Panc1 (cell line): ENCODE data around the gene CDK4. TPM values are rescaled to one million over a fixed set of nuclear protein-coding genes. Genes with fewer than 3 reads are reported as not detected.

Source experiments
- ATAC-seq: fragments of 200-7000 bp; cut with Tn5 transposase; 2 replicates; pipeline ENCODE4 v1.9.1; 2020; ENCODE audit warnings: mild to moderate bottlenecking, moderate library complexity
- BruUV-seq: library from RNA; stranded (reverse); fragments of 400-500 nt; replicated peaks from 2 replicates; lab custom pipeline; 2021; lab: Mats Ljungman, UMichigan
- CTCF ChIA-PET: fragments of 300-600 bp; sonication (Branson Sonifier 250); formaldehyde crosslinking; loops from one replicate; lab custom pipeline; 2022; ENCODE audit warnings: antibody characterized with exemption; lab: Charles Lee
- POLR2A ChIA-PET: fragments of 300-600 bp; sonication (Branson Sonifier 250); formaldehyde crosslinking; loops from one replicate; lab custom pipeline; 2022; ENCODE audit warnings: antibody characterized with exemption; lab: Charles Lee
- DNase-seq: peaks from one replicate; pipeline ENCODE4 v3.0.0-alpha.2; 2010; ENCODE audit warnings: low read depth, low spot score
- H3K27ac ChIP-seq: 2 replicates; pipeline ENCODE4 v1.5.1; 2011; ENCODE audit warnings: mild to moderate bottlenecking, low read length, inconsistent platforms
- H3K27me3 ChIP-seq: fragments of 200-500 bp; sonication (Bioruptor generic); 2 replicates; pipeline ENCODE4 v1.6.0; 2014; ENCODE audit warnings: low read length, inconsistent platforms; ENCODE audit not compliant: control insufficient read depth, insufficient read depth
- H3K36me3 ChIP-seq: fragments of 200-500 bp; sonication (Bioruptor generic); 2 replicates; pipeline ENCODE4 v1.5.1; 2014; ENCODE audit warnings: inconsistent platforms, mild to moderate bottlenecking, low read length, moderate library complexity; ENCODE audit not compliant: control insufficient read depth, insufficient read depth
- H3K4me1 ChIP-seq: 2 replicates; pipeline ENCODE4 v1.5.1; 2011; ENCODE audit warnings: inconsistent platforms, mild to moderate bottlenecking, low read length, moderate library complexity; ENCODE audit not compliant: control insufficient read depth, insufficient read depth
- H3K4me3 ChIP-seq, 2 experiments: 2 replicates each; pipeline ENCODE4 v1.5.1; 2011 to 2012; ENCODE audit warnings: low read depth in 2 of 2, low read length in 2 of 2, mild to moderate bottlenecking in 2 of 2, inconsistent platforms in 1 of 2, moderate library complexity in 1 of 2
- H3K9me3 ChIP-seq: fragments of 200-500 bp; sonication (Bioruptor generic); 2 replicates; pipeline ENCODE4 v1.5.1; 2014; ENCODE audit warnings: low read depth, mild to moderate bottlenecking, inconsistent platforms, low read length, moderate library complexity; ENCODE audit not compliant: control insufficient read depth, insufficient read depth
- POLR2AphosphoS5 ChIP-seq: IDR thresholded peaks from 2 replicates; pipeline ENCODE4 v1.6.1; 2012; ENCODE audit warnings: mild to moderate bottlenecking, low read depth, low read length, moderate library complexity
- SIN3A ChIP-seq: IDR thresholded peaks from 2 replicates; pipeline ENCODE4 v1.6.1; 2012; ENCODE audit warnings: low read depth, mild to moderate bottlenecking, low read length, moderate library complexity, borderline replicate concordance; ENCODE audit not compliant: insufficient read depth
- TCF7L2 ChIP-seq: IDR thresholded peaks from 2 replicates; pipeline ENCODE4 v1.6.1; 2011; ENCODE audit warnings: mild to moderate bottlenecking, low read depth, low read length, inconsistent platforms
- in situ Hi-C: cut with HindIII; loops from 2 replicates; pipeline ENCODE4 v1.10.0; 2016; ENCODE audit warnings: low sequenced_read_pairs, low pct_unique_long_range_greater_than_20kb
- intact Hi-C: fragments of 100-400 bp; cut with micrococcal nuclease; formaldehyde crosslinking; loops from one replicate; pipeline ENCODE4 v1.10.0; 2022; ENCODE audit not compliant: unreplicated experiment
- total RNA-seq: library from RNA; stranded (reverse); gene quantifications from one replicate; pipeline ENCODE4 v1.2.1, GENCODE V29; 2021; ENCODE audit not compliant: unreplicated experiment
- TF ChIP-seq, protein P1 (sequence below): fragments of 450-650 bp; IDR thresholded peaks from 2 replicates; pipeline ENCODE4 v1.5.1; 2017; ENCODE audit warnings: mild to moderate bottlenecking
- TF ChIP-seq, protein P2 (sequence below), 2 experiments: IDR thresholded peaks; 2 replicates each; pipeline ENCODE4 v1.6.1; 2011 to 2012; ENCODE audit warnings: low read depth in 2 of 2, control low read depth in 1 of 2, low read length in 1 of 2, mild to moderate bottlenecking in 1 of 2, moderate library complexity in 1 of 2; ENCODE audit not compliant: insufficient read depth in 1 of 2

Gene CDK4
- total RNA-seq, 1 experiment from 2014 or later, result 201 TPM

DNA sequence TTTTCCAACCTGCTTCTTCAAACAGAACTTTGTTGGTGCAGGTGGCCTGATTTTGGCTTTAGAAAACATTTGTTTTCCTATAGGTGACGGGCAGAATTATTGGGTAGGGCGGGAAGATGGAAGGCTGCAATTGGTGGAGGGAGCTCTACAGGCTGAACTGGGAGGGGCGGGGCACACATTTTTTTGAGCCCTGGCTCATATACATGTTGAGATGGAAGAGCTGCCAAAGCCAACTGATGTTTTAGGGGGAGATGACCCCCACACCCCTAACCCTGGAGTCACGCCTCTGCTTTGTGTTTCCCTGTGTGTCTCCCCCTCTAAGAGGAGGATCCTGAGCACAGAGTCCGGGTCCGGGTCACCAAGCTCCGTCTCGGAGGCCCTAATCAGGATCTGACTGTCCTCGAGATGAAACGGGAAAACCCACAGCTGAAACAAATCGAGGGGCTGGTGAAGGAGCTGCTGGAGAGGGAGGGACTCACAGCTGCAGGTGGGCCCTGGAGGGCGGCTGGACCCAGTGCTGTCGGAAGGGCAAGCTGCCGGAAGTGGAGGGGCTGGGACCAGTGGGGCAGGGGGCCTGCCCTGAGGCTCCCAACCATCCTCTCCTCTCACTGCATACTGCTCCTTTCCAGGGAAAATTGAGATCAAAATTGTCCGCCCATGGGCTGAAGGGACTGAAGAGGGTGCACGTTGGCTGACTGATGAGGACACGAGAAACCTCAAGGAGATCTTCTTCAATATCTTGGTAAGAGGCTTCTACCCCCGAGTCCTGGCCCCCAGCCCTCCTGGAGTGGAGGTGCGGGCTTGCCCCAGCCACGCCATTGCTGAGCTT is 32.1 kb downstream of the CDK4 start:
- intact Hi-C loops, result no loop called here
- no peak for DNase-seq
- BruUV-seq, result no TSS peak
- ChIA-PET CTCF (interaction anchor here (0.7 kb wide), 1 partner anchor 8 kb away, joined by 3 read pairs; no protein-coding TSS in a partner anchor), POLR2A (no interaction called here)
- H3K36me3 ChIP-seq, result no peaks in the 10 kb centered on the region; the same call in 1 of the 2 replicates
- H3K27ac ChIP-seq, result no peak overlapping the region
- H3K27me3 ChIP-seq, result no peaks in the 10 kb centered on the region
- H3K4me1 ChIP-seq, result no peaks in the 10 kb centered on the region
- no peak for ATAC-seq
- TF ChIP-seq TCF7L2, result no peak
- TF ChIP-seq, protein P1, sequence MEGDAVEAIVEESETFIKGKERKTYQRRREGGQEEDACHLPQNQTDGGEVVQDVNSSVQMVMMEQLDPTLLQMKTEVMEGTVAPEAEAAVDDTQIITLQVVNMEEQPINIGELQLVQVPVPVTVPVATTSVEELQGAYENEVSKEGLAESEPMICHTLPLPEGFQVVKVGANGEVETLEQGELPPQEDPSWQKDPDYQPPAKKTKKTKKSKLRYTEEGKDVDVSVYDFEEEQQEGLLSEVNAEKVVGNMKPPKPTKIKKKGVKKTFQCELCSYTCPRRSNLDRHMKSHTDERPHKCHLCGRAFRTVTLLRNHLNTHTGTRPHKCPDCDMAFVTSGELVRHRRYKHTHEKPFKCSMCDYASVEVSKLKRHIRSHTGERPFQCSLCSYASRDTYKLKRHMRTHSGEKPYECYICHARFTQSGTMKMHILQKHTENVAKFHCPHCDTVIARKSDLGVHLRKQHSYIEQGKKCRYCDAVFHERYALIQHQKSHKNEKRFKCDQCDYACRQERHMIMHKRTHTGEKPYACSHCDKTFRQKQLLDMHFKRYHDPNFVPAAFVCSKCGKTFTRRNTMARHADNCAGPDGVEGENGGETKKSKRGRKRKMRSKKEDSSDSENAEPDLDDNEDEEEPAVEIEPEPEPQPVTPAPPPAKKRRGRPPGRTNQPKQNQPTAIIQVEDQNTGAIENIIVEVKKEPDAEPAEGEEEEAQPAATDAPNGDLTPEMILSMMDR, result no peak
- TF ChIP-seq SIN3A, result no peak
- TF ChIP-seq POLR2AphosphoS5, result no peak
- TF ChIP-seq, protein P2, sequence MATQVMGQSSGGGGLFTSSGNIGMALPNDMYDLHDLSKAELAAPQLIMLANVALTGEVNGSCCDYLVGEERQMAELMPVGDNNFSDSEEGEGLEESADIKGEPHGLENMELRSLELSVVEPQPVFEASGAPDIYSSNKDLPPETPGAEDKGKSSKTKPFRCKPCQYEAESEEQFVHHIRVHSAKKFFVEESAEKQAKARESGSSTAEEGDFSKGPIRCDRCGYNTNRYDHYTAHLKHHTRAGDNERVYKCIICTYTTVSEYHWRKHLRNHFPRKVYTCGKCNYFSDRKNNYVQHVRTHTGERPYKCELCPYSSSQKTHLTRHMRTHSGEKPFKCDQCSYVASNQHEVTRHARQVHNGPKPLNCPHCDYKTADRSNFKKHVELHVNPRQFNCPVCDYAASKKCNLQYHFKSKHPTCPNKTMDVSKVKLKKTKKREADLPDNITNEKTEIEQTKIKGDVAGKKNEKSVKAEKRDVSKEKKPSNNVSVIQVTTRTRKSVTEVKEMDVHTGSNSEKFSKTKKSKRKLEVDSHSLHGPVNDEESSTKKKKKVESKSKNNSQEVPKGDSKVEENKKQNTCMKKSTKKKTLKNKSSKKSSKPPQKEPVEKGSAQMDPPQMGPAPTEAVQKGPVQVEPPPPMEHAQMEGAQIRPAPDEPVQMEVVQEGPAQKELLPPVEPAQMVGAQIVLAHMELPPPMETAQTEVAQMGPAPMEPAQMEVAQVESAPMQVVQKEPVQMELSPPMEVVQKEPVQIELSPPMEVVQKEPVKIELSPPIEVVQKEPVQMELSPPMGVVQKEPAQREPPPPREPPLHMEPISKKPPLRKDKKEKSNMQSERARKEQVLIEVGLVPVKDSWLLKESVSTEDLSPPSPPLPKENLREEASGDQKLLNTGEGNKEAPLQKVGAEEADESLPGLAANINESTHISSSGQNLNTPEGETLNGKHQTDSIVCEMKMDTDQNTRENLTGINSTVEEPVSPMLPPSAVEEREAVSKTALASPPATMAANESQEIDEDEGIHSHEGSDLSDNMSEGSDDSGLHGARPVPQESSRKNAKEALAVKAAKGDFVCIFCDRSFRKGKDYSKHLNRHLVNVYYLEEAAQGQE (IDR thresholded peaks at IDR 0.05; ENCODE audit: insufficient read depth in 1 of 2, low read depth in 2 of 2, low read length in 1 of 2), result no peak
- no peaks in the 10 kb centered on the region for H3K9me3 ChIP-seq
- H3K4me3 ChIP-seq, result no peak overlapping the region
- in situ Hi-C loops, result no loop called here

DNA sequence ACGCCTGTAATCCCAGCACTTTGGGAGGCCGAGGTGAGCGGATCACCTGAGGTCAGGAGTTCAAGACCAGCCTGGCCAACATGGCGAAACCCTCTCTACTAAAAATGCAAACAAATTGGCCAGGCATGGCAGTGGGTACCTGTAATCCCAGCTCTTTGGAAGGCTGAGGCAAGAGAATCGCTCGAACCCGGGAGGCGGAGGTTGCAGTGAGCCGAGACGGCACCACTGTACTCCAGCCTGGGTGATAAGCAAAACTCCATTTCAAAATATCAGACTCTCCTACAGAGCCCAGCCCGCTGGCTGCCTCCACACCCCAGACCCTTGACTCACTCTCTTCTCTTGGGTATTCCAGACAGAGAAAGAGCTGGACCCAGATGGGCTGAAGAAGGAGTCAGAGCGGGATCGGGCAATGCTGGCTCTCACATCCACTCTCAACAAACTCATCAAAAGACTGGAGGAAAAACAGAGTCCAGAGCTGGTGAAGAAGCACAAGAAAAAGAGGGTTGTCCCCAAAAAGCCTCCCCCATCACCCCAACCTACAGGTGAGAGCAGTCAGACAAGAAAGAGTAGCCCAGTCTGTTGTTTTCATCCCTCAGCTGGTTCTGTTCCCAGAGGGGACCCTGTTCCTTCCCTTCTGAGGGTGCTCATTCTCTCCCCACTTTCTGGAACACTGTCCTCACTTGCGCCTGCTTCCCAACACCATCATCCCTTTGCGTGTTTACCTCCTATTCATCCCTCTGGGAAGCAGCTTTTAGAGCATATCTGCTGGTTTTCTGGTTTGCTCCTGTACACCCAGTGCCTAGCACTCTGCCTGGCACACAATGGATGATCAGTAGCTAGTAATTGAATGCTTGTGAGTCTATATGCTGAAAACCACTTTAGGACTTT is 33.2 kb downstream of the CDK4 start:
- DNase-seq, result no peak
- ATAC-seq, result no peak
- Histone ChIP-seq H3K27me3 (no peaks in the 10 kb centered on the region), H3K27ac (no peak overlapping the region), H3K4me3 (no peak overlapping the region), H3K36me3 (no peaks in the 10 kb centered on the region; the same call in 1 of the 2 replicates), H3K9me3 (no peaks in the 10 kb centered on the region), H3K4me1 (no peaks in the 10 kb centered on the region)
- ChIA-PET POLR2A (no interaction called here), CTCF (no interaction called here)
- no peak for TF ChIP-seq SIN3A
- TF ChIP-seq, protein P2 (IDR thresholded peaks at IDR 0.05; ENCODE audit: insufficient read depth in 1 of 2, low read depth in 2 of 2, low read length in 1 of 2), result no peak
- TF ChIP-seq, protein P1, result no peak
- TF ChIP-seq POLR2AphosphoS5, result no peak
- no peak for TF ChIP-seq TCF7L2
- in situ Hi-C loops (no loop called here), intact Hi-C loops (no loop called here)
- BruUV-seq, result TSS peak; percentile 58
